ENCODE data around the gene WNT8A.
A peak's percentile ranks its signal among the peaks of the same experiment; 100 is the strongest.
"Not testable (repeated sequence)": the region's sequence is repeated elsewhere in the genome, so short reads cannot be mapped to it uniquely, and the experiment has no call there.

Gene WNT8A

GRCh38 chr5:138067945-138068344 is 15.9 kb upstream of the WNT8A start:
- Histone ChIP-seq H3K4me3 (no peak overlapping the region), H3K27ac (no peak overlapping the region)
- TF ChIP-seq CTCF (IDR thresholded peaks at IDR 0.05) = no peak
- DNase-seq (ENCODE audit: low spot score) = no peak

- peak; percentile 78 for DNase-seq (ENCODE audit: low spot score)
- H3K4me3 ChIP-seq = no peak overlapping the region
- peak; percentile 51 for TF ChIP-seq CTCF (IDR thresholded peaks at IDR 0.05)
- H3K27ac ChIP-seq = no peak overlapping the region
These were observed 14.9 kb upstream of the WNT8A start for GRCh38 chr5:138068742-138069600.

GRCh38 chr5:138070026-138070425 is 13.8 kb upstream of the WNT8A start:
- DNase-seq (ENCODE audit: low spot score); H3K27ac ChIP-seq; H3K4me3 ChIP-seq: not testable (repeated sequence)

GRCh38 chr5:138077064-138077696 is 6.7 kb upstream of the WNT8A start:
- DNase-seq (ENCODE audit: low spot score) = no peak
- Histone ChIP-seq H3K27ac (no peak overlapping the region), H3K4me3 (no peak overlapping the region)
- peak; percentile 67 for TF ChIP-seq CTCF (IDR thresholded peaks at IDR 0.05)

- no peak overlapping the region for H3K4me3 ChIP-seq
- no peak overlapping the region for H3K27ac ChIP-seq
- no peak for DNase-seq (ENCODE audit: low spot score)
- no peak for TF ChIP-seq CTCF (IDR thresholded peaks at IDR 0.05)
These were observed 5.7 kb upstream of the WNT8A start for GRCh38 chr5:138078006-138078643.

GRCh38 chr5:138082033-138082432 is 1.8 kb upstream of the WNT8A start:
- H3K27ac ChIP-seq = no peak overlapping the region
- H3K4me3 ChIP-seq = no peak overlapping the region
- TF ChIP-seq CTCF (IDR thresholded peaks at IDR 0.05) = no peak
- no peak for DNase-seq (ENCODE audit: low spot score)

- no peak for DNase-seq (ENCODE audit: low spot score)
- H3K27ac ChIP-seq = no peak overlapping the region
- no peak overlapping the region for H3K4me3 ChIP-seq
- TF ChIP-seq CTCF (IDR thresholded peaks at IDR 0.05) = no peak
These were observed 7.9 kb downstream of the WNT8A start for GRCh38 chr5:138091685-138092084.

Data from coronary artery (tissue), 2 donors.